ENCODE measurements around the gene MRPS11.
"Not testable (repeated sequence)": the region's sequence is repeated elsewhere in the genome, so short reads cannot be mapped to it uniquely, and the experiment has no call there.

The MRPS11 gene

GRCh38 chr15:88473661-88474293 lies 6.3 kb downstream of the MRPS11 start:
- H3K27me3 Mint-ChIP-seq, H3K4me3 Mint-ChIP-seq, H3K36me3 Mint-ChIP-seq, H3K9me3 Mint-ChIP-seq, H3K4me1 Mint-ChIP-seq, H3K27ac Mint-ChIP-seq: not testable (repeated sequence)

GRCh38 chr15:88476635-88477060 lies 9.1 kb downstream of the MRPS11 start:
- H3K36me3 Mint-ChIP-seq = peaks cover 6% of the 10 kb centered on the region
- no peak overlapping the region for H3K27ac Mint-ChIP-seq
- H3K4me3 Mint-ChIP-seq = no peak overlapping the region
- peaks cover 7% of the 10 kb centered on the region for H3K4me1 Mint-ChIP-seq
- H3K27me3 Mint-ChIP-seq = no peaks in the 10 kb centered on the region
- H3K9me3 Mint-ChIP-seq = no peaks in the 10 kb centered on the region

- Mint-ChIP-seq H3K4me3 (no peak overlapping the region), H3K9me3 (no peaks in the 10 kb centered on the region), H3K36me3 (peaks cover 4% of the 10 kb centered on the region)
Observed at GRCh38 chr15:88477126-88477525, 9.6 kb downstream of the MRPS11 start.

GRCh38 chr15:88477904-88478303 lies 10.4 kb downstream of the MRPS11 start:
- H3K36me3 Mint-ChIP-seq = peaks cover 3% of the 10 kb centered on the region
- H3K4me3 Mint-ChIP-seq = no peak overlapping the region
- no peaks in the 10 kb centered on the region for H3K4me1 Mint-ChIP-seq
- H3K27me3 Mint-ChIP-seq = no peaks in the 10 kb centered on the region
- H3K9me3 Mint-ChIP-seq = no peaks in the 10 kb centered on the region
- H3K27ac Mint-ChIP-seq = no peak overlapping the region

More at GRCh38 chr15:88477126-88477525, 9.6 kb downstream of the MRPS11 start:
- peaks cover 2% of the 10 kb centered on the region for H3K4me1 Mint-ChIP-seq
- H3K27ac Mint-ChIP-seq = no peak overlapping the region
- H3K27me3 Mint-ChIP-seq = no peaks in the 10 kb centered on the region

- H3K27ac Mint-ChIP-seq = no peak overlapping the region
- H3K36me3 Mint-ChIP-seq = peaks cover 3% of the 10 kb centered on the region
- H3K27me3 Mint-ChIP-seq = no peaks in the 10 kb centered on the region
- no peaks in the 10 kb centered on the region for H3K4me1 Mint-ChIP-seq
- no peak overlapping the region for H3K4me3 Mint-ChIP-seq
- no peaks in the 10 kb centered on the region for H3K9me3 Mint-ChIP-seq
Observed at GRCh38 chr15:88479169-88479568, 11.7 kb downstream of the MRPS11 start.

GRCh38 chr15:88480981-88481380 lies 13.5 kb downstream of the MRPS11 start:
- H3K27me3 Mint-ChIP-seq = no peaks in the 10 kb centered on the region
- H3K27ac Mint-ChIP-seq = no peak overlapping the region
- H3K36me3 Mint-ChIP-seq = peaks cover 5% of the 10 kb centered on the region
- no peak overlapping the region for H3K4me3 Mint-ChIP-seq
- H3K9me3 Mint-ChIP-seq = no peaks in the 10 kb centered on the region
- no peaks in the 10 kb centered on the region for H3K4me1 Mint-ChIP-seq

- H3K27ac Mint-ChIP-seq = no peak overlapping the region
- H3K9me3 Mint-ChIP-seq = no peaks in the 10 kb centered on the region
- no peak overlapping the region for H3K4me3 Mint-ChIP-seq
- H3K27me3 Mint-ChIP-seq = no peaks in the 10 kb centered on the region
- peaks cover 5% of the 10 kb centered on the region for H3K36me3 Mint-ChIP-seq
- H3K4me1 Mint-ChIP-seq = no peaks in the 10 kb centered on the region
Observed at GRCh38 chr15:88482263-88482662, 14.8 kb downstream of the MRPS11 start.

- H3K36me3 Mint-ChIP-seq = peaks cover 5% of the 10 kb centered on the region
- no peak overlapping the region for H3K27ac Mint-ChIP-seq
Observed at GRCh38 chr15:88484682-88485331, 17.3 kb downstream of the MRPS11 start.

GRCh38 chr15:88487178-88487795 lies 19.8 kb downstream of the MRPS11 start:
- Mint-ChIP-seq H3K4me1 (no peaks in the 10 kb centered on the region), H3K27ac (no peak overlapping the region), H3K9me3 (no peaks in the 10 kb centered on the region), H3K27me3 (no peaks in the 10 kb centered on the region), H3K36me3 (peaks cover 2% of the 10 kb centered on the region), H3K4me3 (no peak overlapping the region)

More at GRCh38 chr15:88484682-88485331, 17.3 kb downstream of the MRPS11 start:
- Mint-ChIP-seq H3K4me1 (no peaks in the 10 kb centered on the region), H3K4me3 (no peak overlapping the region), H3K27me3 (no peaks in the 10 kb centered on the region), H3K9me3 (no peaks in the 10 kb centered on the region)

- no peak overlapping the region for H3K4me3 Mint-ChIP-seq
- H3K27me3 Mint-ChIP-seq = no peaks in the 10 kb centered on the region
- H3K4me1 Mint-ChIP-seq = no peaks in the 10 kb centered on the region
- peaks cover 2% of the 10 kb centered on the region for H3K36me3 Mint-ChIP-seq
- H3K9me3 Mint-ChIP-seq = no peaks in the 10 kb centered on the region
- H3K27ac Mint-ChIP-seq = no peak overlapping the region
Observed at GRCh38 chr15:88487796-88488523, 20.5 kb downstream of the MRPS11 start.

- Mint-ChIP-seq H3K4me3 (no peak overlapping the region), H3K36me3 (peaks cover 2% of the 10 kb centered on the region), H3K4me1 (no peaks in the 10 kb centered on the region), H3K27ac (no peak overlapping the region), H3K27me3 (no peaks in the 10 kb centered on the region), H3K9me3 (no peaks in the 10 kb centered on the region)
Observed at GRCh38 chr15:88489321-88489720, 21.8 kb downstream of the MRPS11 start.

GRCh38 chr15:88490036-88490435 lies 22.5 kb downstream of the MRPS11 start:
- no peaks in the 10 kb centered on the region for H3K9me3 Mint-ChIP-seq
- no peak overlapping the region for H3K4me3 Mint-ChIP-seq
- H3K36me3 Mint-ChIP-seq = peaks cover 2% of the 10 kb centered on the region
- H3K27me3 Mint-ChIP-seq = no peaks in the 10 kb centered on the region
- no peaks in the 10 kb centered on the region for H3K4me1 Mint-ChIP-seq
- no peak overlapping the region for H3K27ac Mint-ChIP-seq

GRCh38 chr15:88491158-88491557 lies 23.6 kb downstream of the MRPS11 start:
- Mint-ChIP-seq H3K9me3 (no peaks in the 10 kb centered on the region), H3K4me3 (no peak overlapping the region), H3K27me3 (no peaks in the 10 kb centered on the region), H3K4me1 (no peaks in the 10 kb centered on the region), H3K27ac (no peak overlapping the region), H3K36me3 (no peaks in the 10 kb centered on the region)

- H3K9me3 Mint-ChIP-seq = no peaks in the 10 kb centered on the region
- H3K27ac Mint-ChIP-seq = no peak overlapping the region
- no peak overlapping the region for H3K4me3 Mint-ChIP-seq
- H3K4me1 Mint-ChIP-seq = no peaks in the 10 kb centered on the region
- H3K36me3 Mint-ChIP-seq = peaks cover 2% of the 10 kb centered on the region
- no peaks in the 10 kb centered on the region for H3K27me3 Mint-ChIP-seq
Observed at GRCh38 chr15:88493844-88494243, 26.3 kb downstream of the MRPS11 start.

GRCh38 chr15:88497109-88497765 lies 29.7 kb downstream of the MRPS11 start:
- Mint-ChIP-seq H3K36me3 (peaks cover 2% of the 10 kb centered on the region), H3K27me3 (no peaks in the 10 kb centered on the region), H3K4me1 (no peaks in the 10 kb centered on the region), H3K9me3 (no peaks in the 10 kb centered on the region), H3K4me3 (no peak overlapping the region), H3K27ac (no peak overlapping the region)

Measured in activated naive CD4-positive, alpha-beta T cell treated with anti-CD3 and anti-CD28 coated beads, Interleukin-2, amount 50 U/mL, for 24 hours (primary cell).